H9 (cell line): Measurements from ENCODE around the gene THSD4. TPM values are rescaled to one million over a fixed set of nuclear protein-coding genes. Genes with fewer than 3 reads are reported as not detected.

Experiments
- DNase-seq: peaks from one replicate; pipeline ENCODE4 v3.0.0-alpha.2; 2017
- H2AFZ ChIP-seq: one replicate; pipeline ENCODE4 v1.6.1; 2013; ENCODE audit warnings: mild to moderate bottlenecking, low read length, control low read depth, moderate library complexity
- H2AK5ac ChIP-seq: 2 replicates; pipeline ENCODE4 v1.6.1; 2013; ENCODE audit warnings: low read length, control low read depth, mixed read lengths; ENCODE audit not compliant: insufficient read length
- H2BK120ac ChIP-seq: one replicate; pipeline ENCODE4 v1.6.1; 2013; ENCODE audit warnings: low read depth, mild to moderate bottlenecking, low read length, control low read depth, inconsistent platforms; ENCODE audit not compliant: poor library complexity, severe bottlenecking
- H2BK12ac ChIP-seq: 2 replicates; pipeline ENCODE4 v1.6.1; 2013; ENCODE audit warnings: low read length, control low read depth, mixed read lengths, low read depth; ENCODE audit not compliant: insufficient read length
- H2BK15ac ChIP-seq: 2 replicates; pipeline ENCODE4 v1.6.1; 2013; ENCODE audit warnings: low read depth, low read length, control low read depth
- H2BK20ac ChIP-seq: one replicate; pipeline ENCODE4 v1.6.1; 2013; ENCODE audit warnings: low read depth, mild to moderate bottlenecking, low read length, control low read depth, inconsistent platforms; ENCODE audit not compliant: poor library complexity, severe bottlenecking
- H2BK5ac ChIP-seq: 2 replicates; pipeline ENCODE4 v1.6.1; 2013; ENCODE audit warnings: low read length, control low read depth, mixed read lengths; ENCODE audit not compliant: insufficient read length
- H3K14ac ChIP-seq: 2 replicates; pipeline ENCODE4 v1.6.1; 2013; ENCODE audit warnings: low read length, control low read depth; ENCODE audit not compliant: insufficient read depth
- H3K18ac ChIP-seq: 2 replicates; pipeline ENCODE4 v1.6.1; 2013; ENCODE audit warnings: low read depth, mild to moderate bottlenecking, mixed read lengths, low read length, control low read depth; ENCODE audit not compliant: insufficient read length
- H3K23ac ChIP-seq: 2 replicates; pipeline ENCODE4 v1.6.1; 2013; ENCODE audit warnings: low read length, control low read depth, mixed read lengths, low read depth; ENCODE audit not compliant: insufficient read length
- H3K23me2 ChIP-seq: 2 replicates; pipeline ENCODE4 v1.6.1; 2013; ENCODE audit warnings: low read depth, mild to moderate bottlenecking, mixed read lengths, low read length, control low read depth; ENCODE audit not compliant: insufficient read length, poor library complexity, severe bottlenecking
- H3K27ac ChIP-seq: 2 replicates; pipeline ENCODE4 v1.5.1; 2013; ENCODE audit warnings: low read length, control low read depth, mixed read lengths, low read depth; ENCODE audit not compliant: insufficient read length
- H3K27me3 ChIP-seq: 2 replicates; pipeline ENCODE4 v1.6.1; 2013; ENCODE audit warnings: low read length, control low read depth, inconsistent platforms; ENCODE audit not compliant: insufficient read depth
- H3K4ac ChIP-seq: 2 replicates; pipeline ENCODE4 v1.6.1; 2013; ENCODE audit warnings: low read depth, mild to moderate bottlenecking, control low read depth, inconsistent platforms, low read length, moderate library complexity
- H3K4me1 ChIP-seq: 2 replicates; pipeline ENCODE4 v1.6.1; 2013; ENCODE audit warnings: low read length, control low read depth, inconsistent platforms; ENCODE audit not compliant: insufficient read depth
- H3K4me2 ChIP-seq: 2 replicates; pipeline ENCODE4 v1.6.1; 2013; ENCODE audit warnings: low read length, control low read depth, mixed read lengths; ENCODE audit not compliant: insufficient read length, insufficient read depth
- H3K56ac ChIP-seq: 2 replicates; pipeline ENCODE4 v1.6.1; 2013; ENCODE audit warnings: low read depth, mild to moderate bottlenecking, mixed read lengths, low read length, control low read depth; ENCODE audit not compliant: insufficient read length
- H3K79me1 ChIP-seq: 2 replicates; pipeline ENCODE4 v1.6.1; 2013; ENCODE audit warnings: low read depth, mild to moderate bottlenecking, moderate library complexity, low read length, control low read depth, inconsistent platforms; ENCODE audit not compliant: insufficient read depth, poor library complexity, severe bottlenecking
- H3K79me2 ChIP-seq: 2 replicates; pipeline ENCODE4 v1.6.1; 2013; ENCODE audit warnings: low read length, control low read depth, inconsistent platforms; ENCODE audit not compliant: insufficient read depth
- H3K9ac ChIP-seq: 2 replicates; pipeline ENCODE4 v1.6.1; 2013; ENCODE audit warnings: low read length, control low read depth, mixed read lengths; ENCODE audit not compliant: insufficient read length; ENCODE audit errors: extremely low read depth
- H3K9me3 ChIP-seq: one replicate; pipeline ENCODE4 v1.6.1; 2013; ENCODE audit warnings: low read depth, low read length, inconsistent platforms; ENCODE audit not compliant: control insufficient read depth
- H3T11ph ChIP-seq: one replicate; pipeline ENCODE4 v1.6.1; 2013; ENCODE audit warnings: mild to moderate bottlenecking, low read length, control low read depth, inconsistent platforms
- H4K20me1 ChIP-seq: one replicate; pipeline ENCODE4 v1.6.1; 2013; ENCODE audit not compliant: control insufficient read depth, insufficient read length, insufficient read depth
- H4K5ac ChIP-seq: 2 replicates; pipeline ENCODE4 v1.6.1; 2013; ENCODE audit warnings: low read depth, mild to moderate bottlenecking, mixed read lengths, low read length, control low read depth; ENCODE audit not compliant: insufficient read length
- H4K8ac ChIP-seq: replicated peaks from 2 replicates; pipeline ENCODE4 v1.6.1; 2013; ENCODE audit warnings: low read length, control low read depth, mixed read lengths, low read depth; ENCODE audit not compliant: insufficient read length
- H4K91ac ChIP-seq: 2 replicates; pipeline ENCODE4 v1.6.1; 2013; ENCODE audit warnings: low read depth, mild to moderate bottlenecking, moderate library complexity, mixed read lengths, low read length, control low read depth; ENCODE audit not compliant: insufficient read length
- H3K27ac Mint-ChIP-seq, 3 experiments: 2 replicates in 2 of 3; 3 replicates in 1 of 3; pipeline ENCODE4 v1.8.0; 2020 to 2021; ENCODE audit warnings: mixed read lengths in 3 of 3, mild to moderate bottlenecking in 1 of 3, moderate library complexity in 1 of 3
- H3K27me3 Mint-ChIP-seq: 2 replicates; pipeline ENCODE4 v1.8.0; 2021; ENCODE audit warnings: low read depth, mild to moderate bottlenecking, moderate library complexity, mixed read lengths
- H3K36me3 Mint-ChIP-seq, 3 experiments: 2 replicates in 2 of 3; 3 replicates in 1 of 3; pipeline ENCODE4 v1.8.0; 2020 to 2021; ENCODE audit warnings: low read depth in 3 of 3, mixed read lengths in 3 of 3; ENCODE audit not compliant: insufficient read depth in 1 of 3
- H3K4me1 Mint-ChIP-seq, 2 experiments: 2 replicates each; pipeline ENCODE4 v1.8.0; 2020; ENCODE audit warnings: mixed read lengths in 2 of 2
- H3K4me3 Mint-ChIP-seq, 2 experiments: 2 replicates in 1 of 2; 3 replicates in 1 of 2; pipeline ENCODE4 v1.8.0; 2020 to 2021; ENCODE audit warnings: mild to moderate bottlenecking in 2 of 2, mixed read lengths in 2 of 2, moderate library complexity in 1 of 2
- H3K9me3 Mint-ChIP-seq, 2 experiments: 2 replicates in 1 of 2; 3 replicates in 1 of 2; pipeline ENCODE4 v1.8.0; 2020; ENCODE audit warnings: mild to moderate bottlenecking in 2 of 2, mixed read lengths in 2 of 2, moderate library complexity in 1 of 2
- CTCF ChIP-seq: fragments of 200-600 bp; sonication (generic); conservative IDR thresholded peaks from 3 replicates; pipeline ENCODE4 v1.8.0; 2021; ENCODE audit warnings: antibody characterized with exemption, mild to moderate bottlenecking
- WGBS: extraction: QIAGEN DNeasy Blood & Tissue Kit; methylation state at CpG from one replicate; pipeline ENCODE4 v1.1.7; 2013; ENCODE audit warnings: missing lambda C conversion rate, low lambda C conversion rate, mixed read lengths; ENCODE audit not compliant: insufficient read length; ENCODE audit errors: extremely low coverage; 5-methylcytosine and 5-hydroxymethylcytosine counted together
- total RNA-seq: library from RNA; stranded (reverse); gene quantifications from 2 replicates; pipeline ENCODE4 v1.2.1, GENCODE V29; 2021

Gene THSD4
- total RNA-seq, 1 experiment from 2014 or later = 5.5 TPM

GRCh38 chr15:71185706-71186105 lies 70.4 kb downstream of the THSD4 start:
- Histone ChIP-seq H3K18ac (no peak overlapping the region), H3K27me3 (no peaks in the 10 kb centered on the region), H4K91ac (no peak overlapping the region), H3K4ac (no peak overlapping the region), H3K79me1 (no peaks in the 10 kb centered on the region), H3K23me2 (no peaks in the 10 kb centered on the region), H2BK12ac (no peak overlapping the region), H3K14ac (no peak overlapping the region), H3K4me2 (no peak overlapping the region), H4K20me1 (no peaks in the 10 kb centered on the region), H3T11ph (no peak overlapping the region), H3K56ac (no peak overlapping the region), H3K23ac (no peak overlapping the region), H2BK5ac (no peak overlapping the region), H2BK20ac (no peak overlapping the region), H4K8ac (no peak overlapping the region), H2BK15ac (no peak overlapping the region), H3K9ac (no peak overlapping the region), H4K5ac (no peak overlapping the region), H2BK120ac (no peak overlapping the region), H3K4me1 (peaks cover 9% of the 10 kb centered on the region; the same call in 1 of the 2 replicates), H2AFZ (no peak overlapping the region), H3K27ac (no peak overlapping the region), H2AK5ac (no peak overlapping the region), H3K9me3 (no peaks in the 10 kb centered on the region), H3K79me2 (no peaks in the 10 kb centered on the region)
- Mint-ChIP-seq H3K36me3 (peaks cover 0 to 9% (median 4%) of the 10 kb centered on the region in 3 experiments; a peak in 4 of 7 replicates), H3K9me3 (peaks cover 3% of the 10 kb centered on the region in 2 experiments; a peak in 2 of 5 replicates), H3K4me3 (no peak overlapping the region), H3K27me3 (no peaks in the 10 kb centered on the region), H3K27ac (no peak overlapping the region), H3K4me1 (peaks cover 4 to 6% of the 10 kb centered on the region in 2 experiments)
- no peak for TF ChIP-seq CTCF
- no peak for DNase-seq
- WGBS = no CpG with 5 or more reads among the region's 5 CpGs
